Sigmoid colon (tissue), 3 donors: Measurements from ENCODE around the gene PRKCA.

Experiments
- CTCF ChIP-seq, 4 experiments: fragments of 450-650 bp in 3 of 4; fragments of 200-600 bp in 1 of 4; IDR thresholded peaks; one replicate each; pipeline ENCODE4 v1.5.1; 2016 to 2019; ENCODE audit warnings: antibody characterized with exemption in 4 of 4, mild to moderate bottlenecking in 3 of 4, moderate library complexity in 2 of 4
- POLR2A ChIP-seq, 2 donors: fragments of 450-650 bp; IDR thresholded peaks; one replicate each; pipeline ENCODE4 v1.6.1; 2016; ENCODE audit warnings: antibody characterized with exemption in 2 of 2, mild to moderate bottlenecking in 2 of 2, moderate library complexity in 2 of 2

- TF ChIP-seq CTCF (IDR thresholded peaks at IDR 0.05): no peak
- no peak for TF ChIP-seq POLR2A (IDR thresholded peaks at IDR 0.05)
Measured at GRCh38 chr17:66425756-66426396, 123.5 kb downstream of the PRKCA start.
